ENCODE measurements around the gene CACNG5.

The CACNG5 gene, protein sequence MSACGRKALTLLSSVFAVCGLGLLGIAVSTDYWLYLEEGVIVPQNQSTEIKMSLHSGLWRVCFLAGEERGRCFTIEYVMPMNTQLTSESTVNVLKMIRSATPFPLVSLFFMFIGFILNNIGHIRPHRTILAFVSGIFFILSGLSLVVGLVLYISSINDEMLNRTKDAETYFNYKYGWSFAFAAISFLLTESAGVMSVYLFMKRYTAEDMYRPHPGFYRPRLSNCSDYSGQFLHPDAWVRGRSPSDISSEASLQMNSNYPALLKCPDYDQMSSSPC

DNA sequence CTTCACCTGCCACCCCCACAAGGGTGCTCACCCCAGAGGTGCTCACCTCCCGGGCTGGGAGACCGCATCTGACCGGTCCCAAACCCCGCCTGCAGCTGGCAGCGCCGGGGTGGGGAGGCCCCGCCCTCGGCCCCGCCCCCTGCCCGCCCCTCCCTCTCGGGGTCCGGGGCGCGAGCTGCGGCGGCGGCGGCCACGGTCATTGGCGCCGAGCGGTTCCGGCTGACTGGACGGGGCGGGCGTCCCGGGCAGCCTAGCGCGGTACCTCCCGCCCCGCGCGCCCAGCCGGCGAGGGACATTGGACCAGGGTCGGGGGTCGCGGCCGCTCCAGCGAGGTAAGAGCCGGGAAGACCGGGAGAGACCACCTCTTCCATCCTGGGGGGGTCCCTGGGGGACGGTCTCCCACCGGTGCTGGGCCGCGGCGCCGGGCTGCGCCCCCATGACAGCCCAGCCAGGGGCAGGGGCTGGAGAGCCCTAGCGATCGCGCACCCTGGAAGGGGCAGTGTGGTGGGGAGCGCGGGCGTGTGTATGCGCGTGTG, at the start of gene CACNG5:
TSS of gene CACNG5 (plus strand) at position 199 of the 536 bp plus-strand sequence. CDS start 42,216 bp downstream, outside the sequence.
- no peak for DNase-seq (ENCODE audit: low read depth in 2 of 3, low spot score in 2 of 3)

DNA sequence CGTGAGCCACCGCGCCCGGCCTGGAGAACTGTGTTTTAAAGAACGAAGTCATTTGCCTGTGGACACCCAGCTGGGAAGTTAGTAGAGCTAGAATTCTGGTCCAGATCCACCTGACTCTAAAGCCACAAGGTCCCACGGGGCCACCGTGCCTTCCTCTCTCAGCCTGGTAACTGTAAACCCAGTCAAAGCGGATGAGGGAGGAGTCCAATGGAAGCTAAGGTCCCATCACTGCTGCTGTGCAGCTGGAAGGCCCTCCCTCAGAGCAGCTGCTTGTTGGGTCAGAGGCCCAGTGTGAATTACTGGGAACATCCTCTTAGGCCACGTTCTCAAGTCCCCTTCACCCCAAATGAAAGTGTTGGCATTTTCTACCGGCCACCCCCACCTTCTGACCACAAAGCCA, 48.8 kb upstream of the CACNG5 start:
- DNase-seq (ENCODE audit: low read depth in 2 of 3, low spot score in 2 of 3), result no peak

DNA sequence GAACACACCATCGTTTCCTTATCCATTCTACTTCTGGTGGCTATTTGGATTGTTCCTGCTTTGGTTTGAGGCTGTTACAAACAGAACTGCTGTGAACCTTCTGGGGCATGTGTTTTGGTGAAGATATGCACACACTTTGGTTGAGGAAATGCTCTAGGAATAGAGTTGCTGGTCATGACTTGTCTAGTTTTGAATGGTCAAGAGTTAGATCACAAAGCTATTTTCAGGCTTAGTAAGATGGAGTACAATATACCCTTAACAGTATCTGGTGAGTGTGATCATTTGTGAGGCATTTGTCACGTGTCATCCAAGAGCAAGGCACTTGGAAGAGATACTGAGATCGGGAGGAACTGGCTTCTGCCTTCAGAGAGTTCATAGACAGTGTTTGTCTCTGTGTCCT, 47.0 kb upstream of the CACNG5 start:
- no peak for DNase-seq (ENCODE audit: low read depth in 2 of 3, low spot score in 2 of 3)

DNA sequence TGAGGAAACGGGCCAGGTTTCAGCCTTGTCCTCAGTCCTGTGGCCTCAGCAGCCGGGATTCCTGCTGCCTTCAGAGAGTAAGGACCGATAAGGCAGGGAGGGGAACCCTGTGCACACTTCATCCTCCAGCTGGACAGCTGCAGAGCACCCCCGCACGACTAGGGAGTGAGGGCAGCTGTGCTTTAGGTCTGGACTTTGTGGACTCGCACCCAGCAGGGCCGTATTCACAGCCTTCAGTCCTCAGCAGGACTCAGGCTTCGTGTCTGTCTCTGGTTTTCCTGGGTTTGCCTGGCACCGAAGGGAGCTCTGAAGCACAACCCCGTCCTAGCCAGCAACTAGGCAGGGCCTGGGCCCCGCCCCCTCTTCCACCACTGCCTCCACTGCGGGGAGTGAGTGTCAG, 45.8 kb upstream of the CACNG5 start:
- DNase-seq (ENCODE audit: low read depth in 2 of 3, low spot score in 2 of 3), result no peak

DNA sequence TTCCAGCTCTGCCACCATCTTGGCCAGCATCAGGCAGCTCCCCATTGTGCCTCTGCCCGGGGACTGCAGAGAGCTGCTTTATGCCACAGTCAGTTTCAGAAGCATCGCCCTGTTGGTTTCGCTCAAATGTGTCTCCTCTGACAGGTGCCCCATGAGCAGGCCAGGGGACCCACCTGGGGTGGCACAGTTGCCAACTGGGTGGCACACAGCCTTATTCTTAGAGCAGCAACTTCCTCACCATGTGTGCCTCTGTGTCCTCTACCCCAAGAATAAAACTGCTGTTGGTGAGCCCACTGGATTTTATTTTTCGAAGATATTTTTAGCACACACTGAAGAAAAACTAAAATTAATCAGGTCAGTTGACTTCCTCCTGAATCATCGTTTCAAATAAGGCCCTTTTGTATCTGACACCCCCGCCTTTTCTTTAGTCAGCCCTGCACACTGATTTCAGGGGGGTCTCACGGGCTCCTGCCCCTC, 44.9 kb upstream of the CACNG5 start:
- DNase-seq (ENCODE audit: low read depth in 2 of 3, low spot score in 2 of 3), result no peak

DNA sequence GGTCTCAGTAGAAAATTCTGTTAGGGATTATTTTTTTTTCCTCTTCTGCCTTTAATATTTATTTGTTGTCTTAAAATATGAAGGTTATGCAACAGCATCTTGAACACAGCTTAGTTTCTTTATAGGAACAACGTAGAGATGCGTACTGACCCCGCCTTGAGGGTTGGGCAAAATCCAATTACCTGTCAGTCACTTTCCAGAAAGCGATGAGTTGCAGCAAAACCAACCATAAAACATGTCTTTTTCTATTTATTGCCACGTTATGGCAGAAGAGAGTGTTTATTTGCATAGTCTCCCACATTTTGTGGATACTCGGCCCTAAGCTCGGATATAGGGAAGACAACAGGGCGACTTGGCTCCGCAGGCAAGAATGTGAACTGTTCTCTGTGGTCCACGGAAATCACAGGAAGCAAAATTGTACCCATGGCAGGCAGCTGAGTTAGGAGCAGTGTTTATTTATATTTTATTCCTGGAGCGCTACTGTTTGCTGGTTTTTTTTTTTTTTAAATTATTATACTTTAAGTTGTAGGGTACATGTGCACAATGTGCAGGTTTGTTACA, 44.3 kb upstream of the CACNG5 start:
- DNase-seq (ENCODE audit: low read depth in 2 of 3, low spot score in 2 of 3), result no peak

DNA sequence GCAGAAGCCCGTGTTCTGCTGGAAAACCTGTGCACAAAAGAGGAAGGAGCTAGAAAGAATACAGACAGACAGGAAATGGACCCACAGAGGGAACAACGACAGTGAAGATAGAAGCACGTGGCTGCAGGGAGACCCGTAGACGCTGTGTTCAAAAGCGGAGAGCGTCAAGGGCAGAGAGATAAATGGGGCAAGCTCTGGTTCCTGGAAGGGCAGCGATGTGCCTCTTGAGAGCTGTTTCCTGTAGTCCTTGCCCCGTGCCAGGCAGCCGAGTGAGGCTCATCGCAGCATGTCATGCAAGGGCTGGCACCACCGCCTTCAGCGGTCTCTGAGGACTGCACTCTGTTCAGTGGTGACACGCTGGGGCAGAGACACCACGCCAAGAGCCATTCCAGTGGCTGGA, 43.6 kb upstream of the CACNG5 start:
- DNase-seq (ENCODE audit: low read depth in 2 of 3, low spot score in 2 of 3), result no peak

DNA sequence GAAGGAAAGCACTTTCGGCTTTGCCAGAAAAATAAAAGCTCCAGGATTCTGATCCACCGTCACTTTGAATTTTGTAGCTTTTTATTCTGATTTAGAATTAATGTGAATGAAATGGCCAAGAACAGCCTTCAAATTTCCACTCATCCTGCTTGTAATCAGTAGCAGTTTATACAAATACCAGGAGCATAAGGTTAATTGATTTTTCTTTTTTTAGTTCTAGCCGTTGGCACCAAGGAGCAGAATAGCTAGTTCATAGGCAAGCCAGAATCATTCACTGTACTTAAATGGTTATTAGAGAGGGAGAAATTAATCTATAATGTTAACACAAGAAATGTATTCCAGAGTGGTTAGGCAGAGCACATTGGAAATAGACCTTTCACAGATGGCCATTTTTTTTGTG, 41.1 kb upstream of the CACNG5 start:
- DNase-seq (ENCODE audit: low read depth in 2 of 3, low spot score in 2 of 3), result no peak

DNA sequence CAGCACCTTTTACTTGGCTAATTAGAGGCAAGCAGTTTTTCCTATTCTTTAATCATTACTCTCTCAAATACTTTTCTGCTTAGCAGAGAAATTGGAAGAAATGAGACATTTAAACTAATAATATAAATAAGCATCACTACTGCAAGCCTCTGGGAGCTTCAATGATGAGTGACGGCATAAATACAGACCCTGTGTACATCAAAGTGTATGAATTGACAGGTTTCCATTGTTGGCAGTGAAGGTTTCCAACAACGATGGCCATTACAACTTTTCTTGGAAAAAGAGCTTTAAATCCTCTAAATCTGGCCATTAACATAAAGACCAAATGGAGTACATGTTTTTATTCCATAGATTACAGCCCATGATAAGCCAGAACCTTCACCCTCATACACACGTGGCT, 39.4 kb upstream of the CACNG5 start:
- no peak for DNase-seq (ENCODE audit: low read depth in 2 of 3, low spot score in 2 of 3)

DNA sequence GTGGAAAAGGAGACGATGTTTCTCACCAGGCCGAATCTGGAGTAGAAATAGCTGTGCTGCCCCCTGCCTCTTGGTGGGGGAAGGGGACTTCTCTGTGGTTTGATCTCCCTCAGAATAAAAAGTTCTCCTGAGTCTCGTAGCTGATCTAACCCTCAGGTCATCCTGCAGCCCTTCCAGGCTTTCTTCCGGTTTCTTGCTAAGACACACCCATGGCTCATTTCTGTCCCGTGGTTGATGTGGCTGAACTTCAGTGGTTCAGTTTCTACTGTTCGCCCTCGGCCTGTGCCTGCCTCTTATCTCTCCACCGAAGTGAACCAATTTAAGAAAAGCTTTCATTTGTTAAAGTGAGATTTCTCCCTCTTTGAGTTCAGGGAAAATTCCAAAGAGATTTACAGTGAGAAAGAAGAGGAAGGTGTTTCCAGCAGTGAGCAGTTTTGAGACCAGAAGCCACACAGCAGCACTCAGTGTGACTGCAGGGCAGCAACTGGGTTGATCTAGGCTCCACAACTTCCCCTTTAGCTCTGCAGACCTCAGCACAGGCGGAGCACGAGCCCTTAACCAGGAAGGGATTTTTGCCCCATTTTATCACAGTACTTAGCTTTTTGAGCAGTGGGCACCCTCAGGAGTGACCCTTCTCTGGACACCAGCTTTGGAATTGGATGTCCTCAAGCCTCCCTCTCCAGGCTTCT, 34.9 kb upstream of the CACNG5 start:
- no peak for DNase-seq (ENCODE audit: low read depth in 2 of 3, low spot score in 2 of 3)

DNA sequence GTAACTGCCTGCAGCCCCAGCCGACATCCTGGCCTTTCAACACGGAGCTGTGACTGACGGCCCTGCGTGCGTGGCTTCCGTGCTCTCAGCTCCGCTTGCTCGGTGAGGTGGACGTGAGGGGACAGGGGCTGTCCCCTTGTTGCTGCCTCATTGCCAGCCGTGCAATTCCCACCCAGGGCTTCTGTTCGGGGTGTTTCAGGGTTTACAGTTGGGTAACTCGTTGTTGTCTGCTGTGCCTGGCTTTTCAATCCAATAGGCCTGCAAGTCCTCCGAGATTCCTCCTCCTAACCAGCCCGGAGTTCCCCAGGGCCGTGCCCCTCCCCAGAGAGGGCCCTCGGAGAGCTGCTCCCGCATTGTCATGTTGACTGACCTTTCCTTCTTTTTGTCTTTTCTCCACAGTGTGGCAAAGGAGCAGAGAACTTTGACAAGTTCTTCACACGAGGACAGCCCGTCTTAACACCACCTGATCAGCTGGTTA, 31.4 kb upstream of the CACNG5 start:
- no peak for DNase-seq (ENCODE audit: low read depth in 2 of 3, low spot score in 2 of 3)

DNA sequence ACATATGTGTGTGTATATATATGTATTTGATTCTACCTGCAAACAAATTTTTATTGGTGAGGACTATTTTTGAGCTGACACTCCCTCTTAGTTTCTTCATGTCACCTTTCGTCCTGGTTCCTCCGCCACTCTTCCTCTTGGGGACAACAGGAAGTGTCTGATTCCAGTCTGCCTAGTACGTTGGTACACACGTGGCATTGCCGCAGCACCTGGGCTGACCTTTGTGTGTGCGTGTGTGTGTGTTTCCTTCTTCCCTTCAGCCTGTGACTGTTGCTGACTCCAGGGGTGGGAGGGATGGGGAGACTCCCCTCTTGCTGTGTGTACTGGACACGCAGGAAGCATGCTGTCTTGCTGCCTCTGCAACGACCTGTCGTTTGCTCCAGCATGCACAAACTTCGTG, 29.4 kb upstream of the CACNG5 start:
- no peak for DNase-seq (ENCODE audit: low read depth in 2 of 3, low spot score in 2 of 3)

DNA sequence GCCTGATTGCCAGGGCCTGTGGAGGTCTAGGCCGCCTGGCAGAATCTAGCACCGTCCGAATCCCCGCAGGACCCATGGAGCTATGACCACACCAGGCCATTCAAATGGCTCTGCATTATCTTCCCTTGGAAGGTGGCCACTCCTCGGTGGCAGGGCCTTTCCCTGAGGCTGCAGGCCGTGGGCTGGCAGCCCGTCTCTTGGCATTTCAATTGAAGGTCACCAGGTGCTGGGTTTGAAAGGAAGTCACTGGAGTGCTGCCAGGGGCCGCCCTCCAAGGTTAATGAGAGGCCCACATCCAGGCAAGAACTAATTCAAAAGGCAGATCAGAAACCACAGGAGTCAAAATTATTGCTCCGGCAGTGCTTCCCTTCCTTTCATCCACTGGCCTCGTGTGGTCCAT, 27.7 kb upstream of the CACNG5 start:
- no peak for DNase-seq (ENCODE audit: low read depth in 2 of 3, low spot score in 2 of 3)

DNA sequence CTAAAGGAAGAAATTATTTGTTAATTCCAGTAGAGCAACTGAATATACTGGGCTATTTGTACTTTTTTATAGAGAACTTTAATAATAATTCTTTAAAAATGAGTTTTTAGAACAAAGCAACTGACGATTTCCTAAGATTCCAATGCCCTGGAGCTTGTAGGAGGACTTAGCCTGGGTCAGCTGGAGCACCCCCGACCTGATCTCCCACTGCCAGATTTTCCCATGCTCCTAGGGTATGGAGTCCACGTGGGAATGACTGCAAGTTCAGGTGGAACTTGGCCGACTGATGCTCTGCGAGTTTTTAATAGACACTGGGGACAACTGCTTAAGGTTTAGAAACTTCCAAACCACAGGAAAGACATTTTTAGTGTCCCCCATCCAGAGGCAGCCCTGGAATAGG, 25.5 kb upstream of the CACNG5 start:
- no peak for DNase-seq (ENCODE audit: low read depth in 2 of 3, low spot score in 2 of 3)

DNA sequence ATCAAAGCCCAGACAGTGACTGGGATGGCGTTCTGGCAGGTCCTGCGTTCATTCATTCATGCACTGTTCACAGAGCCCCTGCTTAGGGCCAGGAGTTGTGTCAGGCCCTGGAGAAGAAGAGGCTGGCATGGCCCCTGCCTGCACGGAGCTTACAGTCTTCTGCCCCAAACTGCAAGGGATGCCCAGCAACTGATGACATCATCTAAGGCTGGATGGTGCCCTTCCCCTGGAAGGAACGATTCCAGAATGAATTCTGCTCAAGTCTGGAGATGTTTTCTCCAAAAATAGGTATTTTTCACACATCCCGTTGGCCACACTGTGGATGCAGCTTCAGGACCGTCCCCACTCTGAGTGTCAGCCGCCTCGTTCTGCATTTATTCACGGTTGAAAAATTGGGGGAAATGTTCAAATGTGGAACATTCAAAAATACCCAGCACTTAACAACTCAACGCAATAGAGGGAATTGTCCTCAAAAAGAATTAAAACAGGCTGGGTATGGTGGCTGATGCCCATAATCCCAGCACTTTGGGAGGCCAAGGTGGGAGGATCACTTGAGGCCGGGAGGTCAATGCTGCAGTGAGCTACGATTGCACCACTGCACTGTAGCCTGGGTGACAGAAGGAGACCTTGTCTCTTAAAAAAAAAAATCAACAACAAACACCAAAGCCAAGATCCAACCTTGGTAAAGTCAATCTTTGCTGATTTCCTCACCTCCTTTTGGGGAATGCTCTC, 23.8 kb upstream of the CACNG5 start:
- no peak for DNase-seq (ENCODE audit: low read depth in 2 of 3, low spot score in 2 of 3)

DNA sequence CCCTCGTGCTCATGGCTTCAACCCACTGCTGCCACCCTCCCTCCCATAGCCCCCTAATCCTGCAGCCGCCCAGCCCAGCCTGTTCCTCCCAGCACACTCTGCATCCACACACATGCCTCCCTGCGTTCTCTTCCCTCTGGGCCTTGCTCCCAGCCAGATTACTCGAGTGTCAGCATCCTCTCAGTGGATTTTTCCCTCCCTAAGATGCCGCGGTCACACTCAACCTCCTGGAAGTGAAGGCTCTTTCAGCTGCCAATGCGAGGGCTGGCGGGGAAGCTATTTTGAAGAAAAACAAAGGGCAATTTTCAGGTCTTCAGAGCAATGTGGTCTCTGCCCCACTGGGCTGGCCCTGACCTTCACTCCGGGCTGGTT, 23.2 kb upstream of the CACNG5 start:
- DNase-seq (ENCODE audit: low read depth in 2 of 3, low spot score in 2 of 3), result no peak

DNA sequence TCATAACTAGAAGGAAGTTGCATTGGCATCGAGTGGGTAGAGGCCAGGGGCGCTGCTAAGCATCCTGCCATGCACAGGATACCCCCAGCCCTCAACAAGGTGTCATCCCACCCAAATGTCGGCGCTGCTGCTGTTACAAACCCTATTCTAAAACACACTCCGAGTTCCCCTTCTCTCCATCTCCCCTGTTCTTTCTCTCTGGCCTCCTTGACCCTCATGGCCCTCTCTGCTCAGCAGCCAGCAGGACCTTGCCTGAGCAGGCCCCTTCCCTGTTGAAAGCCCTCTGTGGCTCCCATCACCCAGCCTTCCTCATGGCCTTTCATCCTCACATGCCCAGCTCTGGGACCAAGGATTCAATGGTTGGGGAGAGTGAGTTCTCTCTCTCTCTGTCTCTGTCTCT, 22.3 kb upstream of the CACNG5 start:
- DNase-seq (ENCODE audit: low read depth in 2 of 3, low spot score in 2 of 3), result no peak

DNA sequence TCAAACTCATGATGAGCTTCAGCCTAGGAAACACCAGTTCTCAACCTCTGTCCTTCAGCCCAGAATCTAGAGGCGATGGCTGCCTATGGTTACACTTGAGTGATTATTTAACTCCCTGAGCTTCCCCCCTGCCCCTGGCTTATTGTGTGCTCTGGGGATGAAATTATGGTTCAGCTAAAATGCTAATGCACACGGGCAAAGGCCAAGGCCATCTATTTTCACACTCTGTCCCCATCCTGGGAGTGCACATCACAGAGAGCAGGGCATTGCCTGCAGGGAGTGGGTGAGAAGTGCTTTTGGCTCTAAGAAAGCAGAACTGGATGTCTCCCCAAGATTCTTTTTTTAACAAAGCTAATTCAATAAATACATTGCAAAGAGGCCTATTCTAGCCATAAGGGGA, 21.6 kb upstream of the CACNG5 start:
- DNase-seq (ENCODE audit: low read depth in 2 of 3, low spot score in 2 of 3), result no peak

DNA sequence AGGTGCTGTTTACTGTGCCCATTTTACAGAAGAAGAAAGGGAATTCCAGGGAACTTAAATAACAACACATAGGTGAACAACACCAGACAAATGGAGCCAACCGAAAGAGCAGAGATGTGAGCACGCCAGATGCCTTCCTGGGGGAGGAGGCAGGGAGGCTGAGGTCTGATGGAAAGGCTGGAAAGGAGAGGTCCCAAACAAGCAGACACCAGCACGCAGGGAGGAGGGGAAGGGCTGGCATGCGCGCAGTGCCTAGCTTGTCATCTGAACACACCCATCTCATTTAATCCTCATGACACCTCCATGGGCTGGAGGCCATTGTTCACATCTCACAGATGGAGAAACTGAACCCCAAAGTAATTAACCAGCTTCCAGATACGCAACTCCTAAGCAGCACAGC, 20.9 kb upstream of the CACNG5 start:
- no peak for DNase-seq (ENCODE audit: low read depth in 2 of 3, low spot score in 2 of 3)

DNA sequence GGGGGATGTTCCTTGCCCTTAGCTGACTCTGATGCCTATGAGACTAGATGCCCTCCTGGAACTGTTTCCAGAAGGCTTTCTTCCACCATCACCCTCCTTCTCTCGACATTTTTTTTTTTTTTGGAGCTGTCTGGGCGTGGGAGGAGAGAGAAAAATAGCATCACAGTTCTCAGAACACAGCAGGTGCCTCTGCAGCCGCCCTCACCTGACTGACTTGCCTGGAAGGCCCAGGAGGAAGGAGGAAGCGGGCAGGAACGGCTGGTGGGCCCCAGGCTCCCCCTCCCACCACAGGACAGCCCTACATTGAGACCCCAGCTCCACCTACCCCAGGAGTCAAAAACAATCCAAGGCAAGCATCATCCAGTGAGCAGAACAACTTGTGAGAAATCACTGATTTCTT, 20.3 kb upstream of the CACNG5 start:
- DNase-seq (ENCODE audit: low read depth in 2 of 3, low spot score in 2 of 3), result no peak

DNA sequence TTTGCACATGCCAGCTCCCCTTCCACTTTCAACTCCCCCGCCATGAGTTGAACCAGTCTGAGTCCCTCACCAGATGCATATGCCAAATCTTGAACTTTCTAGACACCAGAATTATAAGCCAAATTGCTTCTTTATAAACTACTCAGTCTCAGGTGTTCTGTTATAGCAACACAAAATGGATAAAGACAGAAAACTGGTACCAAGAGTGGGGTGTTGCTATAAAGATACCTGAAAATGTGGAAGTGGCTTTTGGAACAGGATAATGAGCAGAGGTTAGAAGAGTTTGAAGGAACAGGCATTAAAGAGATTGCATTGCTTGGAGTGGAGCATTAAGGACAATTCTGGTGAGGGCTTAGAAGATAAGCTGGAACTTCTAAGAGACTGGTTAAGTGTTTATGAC, 17.2 kb upstream of the CACNG5 start:
- DNase-seq (ENCODE audit: low read depth in 2 of 3, low spot score in 2 of 3), result no peak

DNA sequence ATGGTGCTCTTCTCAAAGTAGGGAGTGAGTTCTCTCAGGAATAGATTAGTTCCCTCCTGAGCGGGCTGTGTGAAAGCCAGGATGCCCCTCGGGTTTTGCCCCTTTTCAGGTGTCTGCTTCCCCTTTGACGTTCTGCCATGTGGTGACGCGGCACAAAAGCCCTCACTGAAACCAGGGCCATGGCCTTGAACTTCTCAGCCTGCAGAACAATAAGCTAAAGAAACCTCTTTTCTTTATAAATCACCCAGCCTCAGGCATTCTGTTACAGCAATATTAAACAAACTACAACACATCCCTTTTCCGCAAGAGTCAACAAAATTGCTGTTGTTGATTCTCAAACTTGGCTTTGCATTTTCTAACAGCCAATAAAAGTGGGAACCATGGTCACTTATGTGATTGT, 15.5 kb upstream of the CACNG5 start:
- DNase-seq (ENCODE audit: low read depth in 2 of 3, low spot score in 2 of 3), result no peak

All from activated CD8-positive, alpha-beta memory T cell treated with anti-CD3 and anti-CD28 coated beads for 48 hours (primary cell).